Activated T-cell treated with anti-CD3 and anti-CD28 coated beads, Interleukin-2, amount 50 U/mL, for 72 hours (primary cell): ENCODE results near the gene SIRPB2. TPM values are rescaled to one million over a fixed set of nuclear protein-coding genes. Genes with fewer than 3 reads are reported as not detected.

Source experiments
- total RNA-seq, 2 donors: library from RNA; stranded (reverse); gene quantifications; one replicate each; pipeline ENCODE4 v1.2.3, GENCODE V29; 2022

The SIRPB2 gene
- total RNA-seq, 2 donors from 2014 or later: not detected

Other genes with a start within 250 kb of the SIRPB2 start
- 1 to 10 TPM; 7.1 to 7.8 TPM for gene SNPH, start 225.1 kb downstream of the SIRPB2 start, total RNA-seq
- gene SDCBP2, start 162.3 kb downstream of the SIRPB2 start, total RNA-seq: 10 to 100 TPM; 11.0 to 11.5 TPM
- 100 to 1,000 TPM; 228 to 278 TPM for gene FKBP1A, start 98.4 kb downstream of the SIRPB2 start, total RNA-seq
- 10 to 100 TPM; 57.9 to 75.4 TPM for gene NSFL1C, start 24.6 kb downstream of the SIRPB2 start, total RNA-seq
- not detected for gene SIRPD, start 66.3 kb upstream of the SIRPB2 start, total RNA-seq
- gene SIRPB1, start 128.6 kb upstream of the SIRPB2 start, total RNA-seq: 1 to 10 TPM in 1 of 2 donors, under 1 TPM in 1; 0.91 to 1.6 TPM
- 10 to 100 TPM; 37.0 to 55.4 TPM for gene SIRPG, start 166.4 kb upstream of the SIRPB2 start, total RNA-seq